Esophagus squamous epithelium (tissue), 5 donors: ENCODE data around the gene MIF4GD. TPM values are rescaled to one million over a fixed set of nuclear protein-coding genes. Genes with fewer than 3 reads are reported as not detected.

Experiments
- DNase-seq: peaks from one replicate; lab custom pipeline; 2025; lab: John Stamatoyannopoulos, UW
- H3K27ac ChIP-seq, 4 donors: fragments of 200-600 bp; sonication (generic); one replicate each; pipeline ENCODE4 v1.5.1; 2016 to 2019; ENCODE audit warnings: mild to moderate bottlenecking in 1 of 4
- H3K27me3 ChIP-seq, 4 donors: fragments of 200-600 bp; sonication (generic); 1 replicate in 3 of 4; 2 replicates in 1 of 4; pipeline versions ENCODE4 v1.5.1 to v1.6.0; 2017 to 2021; ENCODE audit warnings: antibody characterized with exemption in 1 of 4
- H3K36me3 ChIP-seq, 3 donors: fragments of 200-600 bp; sonication (generic); one replicate each; pipeline ENCODE4 v1.5.1; 2016 to 2019
- H3K4me1 ChIP-seq, 3 donors: fragments of 200-600 bp; sonication (generic); one replicate each; pipeline ENCODE4 v1.5.1; 2017 to 2019
- H3K4me3 ChIP-seq, 4 donors: fragments of 200-600 bp; sonication (generic); 1 replicate in 3 of 4; 2 replicates in 1 of 4; pipeline ENCODE4 v1.5.1; 2016 to 2019; ENCODE audit warnings: mild to moderate bottlenecking in 2 of 4, moderate library complexity in 1 of 4
- H3K9me3 ChIP-seq, 3 donors: fragments of 200-600 bp; sonication (generic); one replicate each; pipeline ENCODE4 v1.5.1; 2016 to 2019
- POLR2A ChIP-seq, 4 donors: fragments of 450-650 bp; IDR thresholded peaks; one replicate each; pipeline ENCODE4 v1.6.1; 2017; ENCODE audit warnings: antibody characterized with exemption in 4 of 4, mild to moderate bottlenecking in 4 of 4, moderate library complexity in 3 of 4
- WGBS, 2 donors: methylation state at CpG; one replicate each; pipeline ENCODE4 v1.1.5; 2018; 5-methylcytosine and 5-hydroxymethylcytosine counted together
- intact Hi-C: fragments of 100-400 bp; cut with DNase I; formaldehyde crosslinking; loops from one replicate; pipeline ENCODE4 v1.15.0; 2022
- total RNA-seq, 4 donors: library from RNA; depleted of rRNA; stranded (reverse); fragments of >200 nt; gene quantifications; one replicate each; pipeline ENCODE4 v1.1.0, GENCODE V29; 2016
- TF ChIP-seq, protein P1 (sequence below), 6 experiments: fragments of 450-650 bp in 4 of 6; fragments of 200-600 bp in 2 of 6; sonication (generic) in 2 of 6; IDR thresholded peaks; one replicate each; pipeline ENCODE4 v1.5.1; 2016 to 2019; ENCODE audit warnings: antibody characterized with exemption in 6 of 6, mild to moderate bottlenecking in 4 of 6, moderate library complexity in 4 of 6
- donor health status: DM: yes; HTN: yes; CAD: no.

Gene MIF4GD
- total RNA-seq, 4 donors from 2014 or later = 14.6 to 28.0 (median 21.2) TPM

DNA sequence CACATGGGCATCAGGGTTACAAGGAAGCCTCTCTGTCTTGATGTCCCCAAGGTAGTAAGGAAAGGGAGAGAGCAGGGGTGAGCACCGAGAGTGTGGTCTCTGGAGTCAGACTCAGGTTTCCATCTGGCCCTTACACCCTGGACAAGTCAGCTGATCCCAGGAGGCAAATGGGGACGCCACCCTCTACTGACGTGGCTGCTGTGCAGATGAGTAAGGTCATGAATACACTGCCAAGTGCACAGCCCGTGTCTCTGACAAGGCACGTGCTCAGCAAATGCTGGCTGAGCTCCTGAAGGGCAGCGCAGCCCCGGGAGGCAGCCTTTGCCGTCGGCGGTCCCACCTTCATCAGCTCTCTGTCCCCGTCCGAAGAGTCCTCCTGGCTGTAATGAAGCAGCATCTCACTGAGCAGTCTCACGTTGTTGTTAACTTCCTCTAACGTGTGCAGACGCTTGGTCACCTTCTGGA is 29.0 kb downstream of the MIF4GD start:
- peak overlapping the region in 2 of 4 donors; percentile 7 to 11 for H3K27ac ChIP-seq

DNA sequence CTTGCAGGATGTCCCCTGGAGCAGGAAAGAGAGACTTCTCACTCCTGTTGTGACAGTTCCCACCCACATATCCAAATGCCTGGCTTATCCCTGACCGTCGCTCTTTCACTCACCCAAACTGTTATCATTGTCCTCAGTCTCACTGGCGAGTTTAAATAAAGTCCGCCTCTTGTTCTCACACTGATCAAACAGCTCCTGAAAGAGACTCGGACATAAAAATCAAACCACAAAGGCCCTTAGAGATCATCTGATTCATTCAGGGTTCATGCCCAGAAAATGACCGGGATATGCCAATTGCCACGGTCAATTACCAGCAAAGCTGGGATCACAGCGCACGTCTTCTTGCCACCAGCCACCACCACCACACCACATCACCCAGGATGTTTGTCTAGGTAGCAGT is 29.5 kb downstream of the MIF4GD start:
- intact Hi-C loops = no loop called here
- TF ChIP-seq POLR2A (IDR thresholded peaks at IDR 0.05) = no peak
- TF ChIP-seq, protein P1, sequence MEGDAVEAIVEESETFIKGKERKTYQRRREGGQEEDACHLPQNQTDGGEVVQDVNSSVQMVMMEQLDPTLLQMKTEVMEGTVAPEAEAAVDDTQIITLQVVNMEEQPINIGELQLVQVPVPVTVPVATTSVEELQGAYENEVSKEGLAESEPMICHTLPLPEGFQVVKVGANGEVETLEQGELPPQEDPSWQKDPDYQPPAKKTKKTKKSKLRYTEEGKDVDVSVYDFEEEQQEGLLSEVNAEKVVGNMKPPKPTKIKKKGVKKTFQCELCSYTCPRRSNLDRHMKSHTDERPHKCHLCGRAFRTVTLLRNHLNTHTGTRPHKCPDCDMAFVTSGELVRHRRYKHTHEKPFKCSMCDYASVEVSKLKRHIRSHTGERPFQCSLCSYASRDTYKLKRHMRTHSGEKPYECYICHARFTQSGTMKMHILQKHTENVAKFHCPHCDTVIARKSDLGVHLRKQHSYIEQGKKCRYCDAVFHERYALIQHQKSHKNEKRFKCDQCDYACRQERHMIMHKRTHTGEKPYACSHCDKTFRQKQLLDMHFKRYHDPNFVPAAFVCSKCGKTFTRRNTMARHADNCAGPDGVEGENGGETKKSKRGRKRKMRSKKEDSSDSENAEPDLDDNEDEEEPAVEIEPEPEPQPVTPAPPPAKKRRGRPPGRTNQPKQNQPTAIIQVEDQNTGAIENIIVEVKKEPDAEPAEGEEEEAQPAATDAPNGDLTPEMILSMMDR (IDR thresholded peaks at IDR 0.05) = no peak
- Histone ChIP-seq H3K4me3 (no peak overlapping the region), H3K36me3 (peaks cover 81 to 100% (median 82%) of the 10 kb centered on the region in 3 donors), H3K9me3 (no peaks in the 10 kb centered on the region), H3K4me1 (no peaks in the 10 kb centered on the region), H3K27me3 (no peaks in the 10 kb centered on the region), H3K27ac (peak overlapping the region in 1 of 4 donors; percentile 34)
- WGBS, 2 donors = 92 to 93% methylated on average over 9 of the region's 9 CpGs
- no peak for DNase-seq

More for the DNA sequence above, 29.0 kb downstream of the MIF4GD start:
- H3K36me3 ChIP-seq = peaks cover 75 to 98% (median 82%) of the 10 kb centered on the region in 3 donors
- no peaks in the 10 kb centered on the region for H3K4me1 ChIP-seq
- no peak overlapping the region for H3K4me3 ChIP-seq
- no peaks in the 10 kb centered on the region for H3K9me3 ChIP-seq
- WGBS, 2 donors = 53 to 76% methylated on average over 6 to 10 of the region's 15 CpGs
- TF ChIP-seq, protein P1 (IDR thresholded peaks at IDR 0.05) = no peak
- no peak for TF ChIP-seq POLR2A (IDR thresholded peaks at IDR 0.05)
- no peak for DNase-seq
- intact Hi-C loops = no loop called here
- no peaks in the 10 kb centered on the region for H3K27me3 ChIP-seq

DNA sequence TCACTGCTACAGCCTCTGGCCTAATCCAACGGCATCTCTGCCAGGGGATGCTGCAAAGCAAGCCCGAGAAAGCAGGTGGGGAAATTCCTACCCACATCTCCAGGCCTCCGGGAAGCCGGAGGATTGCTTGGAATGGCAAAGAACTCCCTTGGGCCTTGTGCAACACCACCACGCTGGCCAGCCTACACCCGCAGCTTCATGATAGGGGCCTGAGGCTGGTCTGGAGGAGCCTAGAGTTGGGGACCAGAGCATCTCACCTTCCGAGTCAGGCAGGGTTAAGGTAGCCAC is 29.9 kb downstream of the MIF4GD start:
- no peaks in the 10 kb centered on the region for H3K4me1 ChIP-seq
- WGBS, 2 donors = 83% methylated on average over 1 of the region's 7 CpGs; no CpG with 5 or more reads in 1 of the 2 donors
- DNase-seq = no peak
- H3K4me3 ChIP-seq = no peak overlapping the region
- H3K36me3 ChIP-seq = peaks cover 78 to 100% (median 85%) of the 10 kb centered on the region in 3 donors
- intact Hi-C loops = no loop called here
- H3K9me3 ChIP-seq = no peaks in the 10 kb centered on the region
- TF ChIP-seq POLR2A (IDR thresholded peaks at IDR 0.05) = no peak
- TF ChIP-seq, protein P1 (IDR thresholded peaks at IDR 0.05) = no peak
- peak overlapping the region in 1 of 4 donors; percentile 34 for H3K27ac ChIP-seq
- no peaks in the 10 kb centered on the region for H3K27me3 ChIP-seq

DNA sequence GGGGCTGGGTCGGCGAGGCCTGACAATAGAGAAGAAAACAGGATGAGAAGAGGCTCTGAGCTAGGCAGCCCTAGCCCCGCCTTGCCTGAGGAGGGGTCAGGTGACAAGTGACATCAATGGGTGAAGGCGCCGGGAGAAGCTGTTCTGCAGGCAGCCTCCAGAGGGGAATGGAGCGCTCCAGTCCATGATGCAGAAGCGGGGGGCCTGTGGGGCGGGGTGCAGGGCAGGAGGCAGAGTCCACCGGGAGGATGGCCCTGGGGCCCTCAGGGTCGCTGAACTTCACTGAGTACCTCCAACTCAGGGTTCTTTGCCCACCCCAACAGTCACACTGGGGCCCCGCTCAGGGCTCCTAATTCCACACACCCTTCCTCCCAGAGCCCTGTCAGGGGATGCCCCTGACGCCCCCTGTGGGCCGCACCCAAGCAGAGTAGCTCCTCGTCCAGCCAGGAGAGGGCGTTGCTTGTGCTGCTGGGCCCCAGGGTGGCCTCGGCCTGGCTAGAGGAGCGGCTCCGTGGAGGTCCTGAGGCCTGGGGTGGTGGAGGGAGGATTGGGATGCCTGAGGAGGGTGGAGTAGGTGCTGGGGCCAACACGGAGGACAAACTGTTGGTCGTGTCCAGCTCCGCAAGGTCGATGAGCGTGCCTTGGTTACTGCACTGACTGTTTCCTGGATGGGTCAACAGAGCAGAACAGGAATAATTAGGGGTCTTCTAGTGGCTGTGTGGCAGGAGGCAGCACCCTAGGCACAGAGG is 30.5 kb downstream of the MIF4GD start:
- Histone ChIP-seq H3K27ac (peak overlapping the region in 3 of 4 donors; percentile 4 to 34 (median 9)), H3K4me3 (no peak overlapping the region)
- 0 to 73% methylated on average over 1 to 2 of the region's 23 CpGs for WGBS, 2 donors

More for the DNA sequence above, 30.5 kb downstream of the MIF4GD start:
- intact Hi-C loops = no loop called here
- H3K4me1 ChIP-seq = no peaks in the 10 kb centered on the region
- H3K27me3 ChIP-seq = no peaks in the 10 kb centered on the region
- TF ChIP-seq, protein P1 (IDR thresholded peaks at IDR 0.05) = peak in 5 of 6 experiments; percentile 11 to 60 (median 22)
- no peak for TF ChIP-seq POLR2A (IDR thresholded peaks at IDR 0.05)
- peaks cover 73 to 100% (median 82%) of the 10 kb centered on the region in 3 donors for H3K36me3 ChIP-seq
- DNase-seq = no peak
- H3K9me3 ChIP-seq = no peaks in the 10 kb centered on the region
